Measurements from ENCODE around the gene CMSS1. TPM values are rescaled to one million over a fixed set of nuclear protein-coding genes. Genes with fewer than 3 reads are reported as not detected.

Gene CMSS1
- total and polyA plus RNA-seq, 2 of the 13 experiments (the other 11 are each of a cell fraction or from before 2014, with no cell fraction given), result 6.4 to 48.7 TPM

DNA sequence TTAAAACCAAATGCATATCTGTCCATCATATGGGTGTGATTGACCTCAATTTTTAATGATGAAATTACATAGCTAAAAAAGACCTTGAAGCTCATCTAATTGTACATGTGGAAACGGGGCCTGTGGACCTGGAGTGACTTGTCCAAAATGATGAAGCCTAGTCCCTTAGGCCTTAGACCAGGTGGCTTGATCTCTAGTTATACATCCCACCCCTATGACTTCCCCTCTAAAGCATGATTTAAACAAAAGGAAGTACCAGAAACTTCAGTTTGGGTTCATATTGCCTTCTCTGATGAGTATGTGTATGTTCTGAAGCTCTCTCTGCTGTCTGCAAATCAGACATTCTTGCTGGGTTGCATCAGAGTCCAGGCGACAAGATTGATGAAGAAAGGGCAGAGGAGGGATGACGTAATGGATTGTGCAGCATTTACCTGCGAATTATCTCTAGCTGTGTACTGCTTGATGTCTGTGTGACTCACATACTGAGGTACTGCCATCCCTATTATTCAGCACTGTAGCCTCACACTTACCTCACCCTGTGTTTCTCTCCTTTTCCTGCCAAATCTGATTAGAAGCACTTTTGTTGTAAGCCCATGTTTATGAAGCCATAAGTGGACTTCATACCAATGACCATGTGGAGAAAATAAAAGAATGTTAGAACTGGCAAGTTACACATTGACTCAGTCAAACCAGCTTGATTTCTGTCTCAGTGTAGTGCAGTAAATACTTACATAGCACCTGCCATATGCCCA is 185.1 kb downstream of the CMSS1 start (continued):
- TF ChIP-seq, protein P1, sequence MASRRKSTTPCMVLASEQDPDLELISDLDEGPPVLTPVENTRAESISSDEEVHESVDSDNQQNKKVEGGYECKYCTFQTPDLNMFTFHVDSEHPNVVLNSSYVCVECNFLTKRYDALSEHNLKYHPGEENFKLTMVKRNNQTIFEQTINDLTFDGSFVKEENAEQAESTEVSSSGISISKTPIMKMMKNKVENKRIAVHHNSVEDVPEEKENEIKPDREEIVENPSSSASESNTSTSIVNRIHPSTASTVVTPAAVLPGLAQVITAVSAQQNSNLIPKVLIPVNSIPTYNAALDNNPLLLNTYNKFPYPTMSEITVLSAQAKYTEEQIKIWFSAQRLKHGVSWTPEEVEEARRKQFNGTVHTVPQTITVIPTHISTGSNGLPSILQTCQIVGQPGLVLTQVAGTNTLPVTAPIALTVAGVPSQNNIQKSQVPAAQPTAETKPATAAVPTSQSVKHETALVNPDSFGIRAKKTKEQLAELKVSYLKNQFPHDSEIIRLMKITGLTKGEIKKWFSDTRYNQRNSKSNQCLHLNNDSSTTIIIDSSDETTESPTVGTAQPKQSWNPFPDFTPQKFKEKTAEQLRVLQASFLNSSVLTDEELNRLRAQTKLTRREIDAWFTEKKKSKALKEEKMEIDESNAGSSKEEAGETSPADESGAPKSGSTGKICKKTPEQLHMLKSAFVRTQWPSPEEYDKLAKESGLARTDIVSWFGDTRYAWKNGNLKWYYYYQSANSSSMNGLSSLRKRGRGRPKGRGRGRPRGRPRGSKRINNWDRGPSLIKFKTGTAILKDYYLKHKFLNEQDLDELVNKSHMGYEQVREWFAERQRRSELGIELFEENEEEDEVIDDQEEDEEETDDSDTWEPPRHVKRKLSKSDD (CRISPR knock-in tag; IDR thresholded peaks at IDR 0.05; ENCODE audit: low read depth), result 0 out of 2 replicates have a peak, but pooled peaks have one; percentile 57
- TF ChIP-seq ZNF878 (CRISPR knock-in tag; IDR thresholded peaks at IDR 0.05) (0 out of 2 replicates have a peak, but pooled peaks have one; percentile 33), SAP130 (CRISPR knock-in tag; IDR thresholded peaks at IDR 0.05; ENCODE audit: low read depth) (peak; percentile 54), SOX5 (CRISPR knock-in tag; IDR thresholded peaks at IDR 0.05; ENCODE audit: borderline replicate concordance) (peak; percentile 58; the same call in 1 of the 2 replicates), THAP11 (CRISPR knock-in tag; IDR thresholded peaks at IDR 0.05) (peak; percentile 52), CEBPG (CRISPR knock-in tag; IDR thresholded peaks at IDR 0.05) (peak; percentile 92), ZNF12 (CRISPR knock-in tag; IDR thresholded peaks at IDR 0.05) (peak; percentile 50), ZNF713 (CRISPR knock-in tag; IDR thresholded peaks at IDR 0.05) (no peak), KDM1A (CRISPR knock-in tag; IDR thresholded peaks at IDR 0.05) (0 out of 2 replicates have a peak, but pooled peaks have one; percentile 8)
- TF ChIP-seq, protein P2, sequence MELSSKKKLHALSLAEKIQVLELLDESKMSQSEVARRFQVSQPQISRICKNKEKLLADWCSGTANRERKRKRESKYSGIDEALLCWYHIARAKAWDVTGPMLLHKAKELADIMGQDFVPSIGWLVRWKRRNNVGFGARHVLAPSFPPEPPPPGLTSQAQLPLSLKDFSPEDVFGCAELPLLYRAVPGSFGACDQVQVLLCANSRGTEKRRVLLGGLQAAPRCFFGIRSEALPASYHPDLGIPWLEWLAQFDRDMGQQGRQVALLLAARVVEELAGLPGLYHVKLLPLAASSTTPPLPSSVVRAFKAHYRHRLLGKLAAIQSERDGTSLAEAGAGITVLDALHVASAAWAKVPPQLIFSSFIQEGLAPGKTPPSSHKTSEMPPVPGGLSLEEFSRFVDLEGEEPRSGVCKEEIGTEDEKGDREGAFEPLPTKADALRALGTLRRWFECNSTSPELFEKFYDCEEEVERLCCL (CRISPR knock-in tag; IDR thresholded peaks at IDR 0.05; ENCODE audit: borderline replicate concordance), result no peak
- TF ChIP-seq, protein P3, sequence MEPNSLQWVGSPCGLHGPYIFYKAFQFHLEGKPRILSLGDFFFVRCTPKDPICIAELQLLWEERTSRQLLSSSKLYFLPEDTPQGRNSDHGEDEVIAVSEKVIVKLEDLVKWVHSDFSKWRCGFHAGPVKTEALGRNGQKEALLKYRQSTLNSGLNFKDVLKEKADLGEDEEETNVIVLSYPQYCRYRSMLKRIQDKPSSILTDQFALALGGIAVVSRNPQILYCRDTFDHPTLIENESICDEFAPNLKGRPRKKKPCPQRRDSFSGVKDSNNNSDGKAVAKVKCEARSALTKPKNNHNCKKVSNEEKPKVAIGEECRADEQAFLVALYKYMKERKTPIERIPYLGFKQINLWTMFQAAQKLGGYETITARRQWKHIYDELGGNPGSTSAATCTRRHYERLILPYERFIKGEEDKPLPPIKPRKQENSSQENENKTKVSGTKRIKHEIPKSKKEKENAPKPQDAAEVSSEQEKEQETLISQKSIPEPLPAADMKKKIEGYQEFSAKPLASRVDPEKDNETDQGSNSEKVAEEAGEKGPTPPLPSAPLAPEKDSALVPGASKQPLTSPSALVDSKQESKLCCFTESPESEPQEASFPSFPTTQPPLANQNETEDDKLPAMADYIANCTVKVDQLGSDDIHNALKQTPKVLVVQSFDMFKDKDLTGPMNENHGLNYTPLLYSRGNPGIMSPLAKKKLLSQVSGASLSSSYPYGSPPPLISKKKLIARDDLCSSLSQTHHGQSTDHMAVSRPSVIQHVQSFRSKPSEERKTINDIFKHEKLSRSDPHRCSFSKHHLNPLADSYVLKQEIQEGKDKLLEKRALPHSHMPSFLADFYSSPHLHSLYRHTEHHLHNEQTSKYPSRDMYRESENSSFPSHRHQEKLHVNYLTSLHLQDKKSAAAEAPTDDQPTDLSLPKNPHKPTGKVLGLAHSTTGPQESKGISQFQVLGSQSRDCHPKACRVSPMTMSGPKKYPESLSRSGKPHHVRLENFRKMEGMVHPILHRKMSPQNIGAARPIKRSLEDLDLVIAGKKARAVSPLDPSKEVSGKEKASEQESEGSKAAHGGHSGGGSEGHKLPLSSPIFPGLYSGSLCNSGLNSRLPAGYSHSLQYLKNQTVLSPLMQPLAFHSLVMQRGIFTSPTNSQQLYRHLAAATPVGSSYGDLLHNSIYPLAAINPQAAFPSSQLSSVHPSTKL (CRISPR knock-in tag; IDR thresholded peaks at IDR 0.05), result peak; percentile 80
- TF ChIP-seq, protein P4, sequence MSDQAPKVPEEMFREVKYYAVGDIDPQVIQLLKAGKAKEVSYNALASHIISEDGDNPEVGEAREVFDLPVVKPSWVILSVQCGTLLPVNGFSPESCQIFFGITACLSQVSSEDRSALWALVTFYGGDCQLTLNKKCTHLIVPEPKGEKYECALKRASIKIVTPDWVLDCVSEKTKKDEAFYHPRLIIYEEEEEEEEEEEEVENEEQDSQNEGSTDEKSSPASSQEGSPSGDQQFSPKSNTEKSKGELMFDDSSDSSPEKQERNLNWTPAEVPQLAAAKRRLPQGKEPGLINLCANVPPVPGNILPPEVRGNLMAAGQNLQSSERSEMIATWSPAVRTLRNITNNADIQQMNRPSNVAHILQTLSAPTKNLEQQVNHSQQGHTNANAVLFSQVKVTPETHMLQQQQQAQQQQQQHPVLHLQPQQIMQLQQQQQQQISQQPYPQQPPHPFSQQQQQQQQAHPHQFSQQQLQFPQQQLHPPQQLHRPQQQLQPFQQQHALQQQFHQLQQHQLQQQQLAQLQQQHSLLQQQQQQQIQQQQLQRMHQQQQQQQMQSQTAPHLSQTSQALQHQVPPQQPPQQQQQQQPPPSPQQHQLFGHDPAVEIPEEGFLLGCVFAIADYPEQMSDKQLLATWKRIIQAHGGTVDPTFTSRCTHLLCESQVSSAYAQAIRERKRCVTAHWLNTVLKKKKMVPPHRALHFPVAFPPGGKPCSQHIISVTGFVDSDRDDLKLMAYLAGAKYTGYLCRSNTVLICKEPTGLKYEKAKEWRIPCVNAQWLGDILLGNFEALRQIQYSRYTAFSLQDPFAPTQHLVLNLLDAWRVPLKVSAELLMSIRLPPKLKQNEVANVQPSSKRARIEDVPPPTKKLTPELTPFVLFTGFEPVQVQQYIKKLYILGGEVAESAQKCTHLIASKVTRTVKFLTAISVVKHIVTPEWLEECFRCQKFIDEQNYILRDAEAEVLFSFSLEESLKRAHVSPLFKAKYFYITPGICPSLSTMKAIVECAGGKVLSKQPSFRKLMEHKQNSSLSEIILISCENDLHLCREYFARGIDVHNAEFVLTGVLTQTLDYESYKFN (CRISPR knock-in tag; conservative IDR thresholded peaks at IDR 0.05), result peak; percentile 34; the same call in 1 of the 2 replicates
- TF ChIP-seq, protein P5, sequence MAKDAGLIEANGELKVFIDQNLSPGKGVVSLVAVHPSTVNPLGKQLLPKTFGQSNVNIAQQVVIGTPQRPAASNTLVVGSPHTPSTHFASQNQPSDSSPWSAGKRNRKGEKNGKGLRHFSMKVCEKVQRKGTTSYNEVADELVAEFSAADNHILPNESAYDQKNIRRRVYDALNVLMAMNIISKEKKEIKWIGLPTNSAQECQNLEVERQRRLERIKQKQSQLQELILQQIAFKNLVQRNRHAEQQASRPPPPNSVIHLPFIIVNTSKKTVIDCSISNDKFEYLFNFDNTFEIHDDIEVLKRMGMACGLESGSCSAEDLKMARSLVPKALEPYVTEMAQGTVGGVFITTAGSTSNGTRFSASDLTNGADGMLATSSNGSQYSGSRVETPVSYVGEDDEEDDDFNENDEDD (CRISPR knock-in tag; IDR thresholded peaks at IDR 0.05; ENCODE audit: borderline replicate concordance), result no peak
- TF ChIP-seq, protein P6, sequence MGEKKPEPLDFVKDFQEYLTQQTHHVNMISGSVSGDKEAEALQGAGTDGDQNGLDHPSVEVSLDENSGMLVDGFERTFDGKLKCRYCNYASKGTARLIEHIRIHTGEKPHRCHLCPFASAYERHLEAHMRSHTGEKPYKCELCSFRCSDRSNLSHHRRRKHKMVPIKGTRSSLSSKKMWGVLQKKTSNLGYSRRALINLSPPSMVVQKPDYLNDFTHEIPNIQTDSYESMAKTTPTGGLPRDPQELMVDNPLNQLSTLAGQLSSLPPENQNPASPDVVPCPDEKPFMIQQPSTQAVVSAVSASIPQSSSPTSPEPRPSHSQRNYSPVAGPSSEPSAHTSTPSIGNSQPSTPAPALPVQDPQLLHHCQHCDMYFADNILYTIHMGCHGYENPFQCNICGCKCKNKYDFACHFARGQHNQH (CRISPR knock-in tag; IDR thresholded peaks at IDR 0.05), result 0 out of 2 replicates have a peak, but pooled peaks have one; percentile 27

Data from HepG2 (cell line).